CD4-positive, CD25-positive, alpha-beta regulatory T cell (primary cell): ENCODE results near the gene FAM13A. TPM values are rescaled to one million over a fixed set of nuclear protein-coding genes. Genes with fewer than 3 reads are reported as not detected.
A peak's percentile ranks its signal among the peaks of the same experiment; 100 is the strongest.

ENCODE experiments used
- ATAC-seq, 2 donors: fragments of 150-1000 bp; cut with Tn5 transposase; one replicate each; pipeline ENCODE4 v1.10.0; 2021; ENCODE audit warnings: low read depth in 2 of 2, moderate number of reproducible peaks in 2 of 2, moderate library complexity in 1 of 2
- DNase-seq, 3 donors: peaks; one replicate each; pipeline versions ENCODE4 v3.0.0 to v3.0.0-alpha.2; 2012 to 2022; ENCODE audit warnings: mixed read lengths in 1 of 3
- H3K27ac ChIP-seq: one replicate; pipeline ENCODE4 v1.7.0; 2013; ENCODE audit warnings: mild to moderate bottlenecking, low read length; ENCODE audit not compliant: insufficient read depth, poor library complexity, severe bottlenecking
- H3K27me3 ChIP-seq: one replicate; pipeline ENCODE4 v1.7.0; 2013; ENCODE audit warnings: low read length; ENCODE audit not compliant: control insufficient read depth, insufficient read depth
- H3K36me3 ChIP-seq: one replicate; pipeline ENCODE4 v1.7.0; 2013; ENCODE audit warnings: mild to moderate bottlenecking, low read length, moderate library complexity; ENCODE audit not compliant: control insufficient read depth, insufficient read depth
- H3K4me1 ChIP-seq: 2 replicates; pipeline ENCODE4 v1.7.0; 2013; ENCODE audit warnings: mild to moderate bottlenecking, low read length; ENCODE audit not compliant: insufficient read depth, control insufficient read depth, poor library complexity, severe bottlenecking
- H3K4me3 ChIP-seq: one replicate; pipeline ENCODE4 v1.7.0; 2013; ENCODE audit warnings: low read depth, mild to moderate bottlenecking, low read length, moderate library complexity
- H3K9me3 ChIP-seq, 2 experiments: 1 replicate in 1 of 2; 2 replicates in 1 of 2; pipeline ENCODE4 v1.7.0; 2013; ENCODE audit warnings: low read length in 2 of 2, mild to moderate bottlenecking in 1 of 2, moderate library complexity in 1 of 2; ENCODE audit not compliant: control insufficient read depth in 2 of 2
- H3K27ac Mint-ChIP-seq, 3 donors: one replicate each; pipeline ENCODE4 v1.8.0; 2020 to 2022; ENCODE audit warnings: mild to moderate bottlenecking in 3 of 3, mixed read lengths in 3 of 3, moderate library complexity in 2 of 3
- H3K27me3 Mint-ChIP-seq: one replicate; pipeline ENCODE4 v1.8.0; 2022; ENCODE audit warnings: mild to moderate bottlenecking, mixed read lengths
- H3K36me3 Mint-ChIP-seq: one replicate; pipeline ENCODE4 v1.8.0; 2020; ENCODE audit warnings: mixed read lengths
- H3K4me1 Mint-ChIP-seq, 4 donors: one replicate each; pipeline ENCODE4 v1.8.0; 2020 to 2022; ENCODE audit warnings: mixed read lengths in 4 of 4, mild to moderate bottlenecking in 1 of 4
- H3K4me3 Mint-ChIP-seq, 4 donors: one replicate each; pipeline ENCODE4 v1.8.0; 2020 to 2022; ENCODE audit warnings: mild to moderate bottlenecking in 4 of 4, mixed read lengths in 4 of 4, moderate library complexity in 3 of 4
- H3K9me3 Mint-ChIP-seq, 7 donors: one replicate each; pipeline ENCODE4 v1.8.0; 2020 to 2022; ENCODE audit warnings: mixed read lengths in 7 of 7, mild to moderate bottlenecking in 3 of 7, moderate library complexity in 2 of 7
- polyA plus RNA-seq, 4 donors: library from polyadenylated mRNA; unstranded; fragments of 300-500 nt; fragmentation: Illumina TruSeq; gene quantifications; one replicate each; pipeline ENCODE4 v1.2.3, GENCODE V29; 2021
- total RNA-seq: library from RNA; stranded (reverse); gene quantifications from one replicate; pipeline ENCODE4 v1.2.3, GENCODE V29; 2022

FAM13A gene
- total and polyA plus RNA-seq, 5 donors from 2014 or later = 7.8 to 38.4 (median 11.1) TPM

DNA sequence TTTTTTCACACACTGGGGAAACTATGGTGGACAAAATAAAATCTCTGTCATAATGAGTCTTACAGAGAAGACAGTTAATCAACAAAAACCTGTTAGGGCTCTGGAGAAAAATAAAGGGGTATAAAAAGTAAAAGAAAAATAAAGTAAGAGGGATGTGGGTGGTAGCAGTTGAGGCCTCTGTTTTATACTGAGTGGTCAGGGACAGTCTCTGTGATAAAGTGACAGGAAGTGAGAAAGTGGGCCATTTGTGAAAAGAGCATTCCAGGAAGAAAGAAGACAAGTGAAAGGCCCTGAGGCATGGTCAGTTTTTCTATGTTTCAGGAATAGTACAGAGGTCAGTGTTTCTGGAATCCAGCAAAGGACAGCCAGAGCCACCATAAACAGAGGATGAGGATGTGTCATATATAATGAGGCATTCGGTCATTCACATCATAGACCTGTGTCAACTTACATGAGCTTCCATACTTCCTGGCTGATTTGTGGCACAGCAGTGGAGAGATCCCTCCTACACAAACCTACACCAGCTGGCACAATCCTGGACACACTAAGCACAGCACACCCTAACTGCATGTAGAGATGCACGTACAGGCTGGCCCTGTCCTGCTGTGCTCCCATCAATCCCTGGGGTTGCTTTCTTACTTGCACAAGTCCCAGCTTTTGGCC lies 295.0 kb downstream of the FAM13A start:
- Histone ChIP-seq H3K4me1 (no peaks in the 10 kb centered on the region), H3K27ac (no peak overlapping the region), H3K9me3 (no peaks in the 10 kb centered on the region), H3K27me3 (no peaks in the 10 kb centered on the region), H3K36me3 (peaks cover 15% of the 10 kb centered on the region), H3K4me3 (no peak overlapping the region)
- DNase-seq (no peak), ATAC-seq (no peak)
- Mint-ChIP-seq H3K36me3 (peaks cover 24% of the 10 kb centered on the region), H3K4me1 (peaks cover 0 to 12% (median 2%) of the 10 kb centered on the region in 4 donors), H3K9me3 (peaks cover 0 to 2% (median 0%) of the 10 kb centered on the region in 7 donors), H3K4me3 (no peak overlapping the region), H3K27ac (peak overlapping the region in 1 of 3 donors; percentile 81), H3K27me3 (peaks cover 5% of the 10 kb centered on the region)

DNA sequence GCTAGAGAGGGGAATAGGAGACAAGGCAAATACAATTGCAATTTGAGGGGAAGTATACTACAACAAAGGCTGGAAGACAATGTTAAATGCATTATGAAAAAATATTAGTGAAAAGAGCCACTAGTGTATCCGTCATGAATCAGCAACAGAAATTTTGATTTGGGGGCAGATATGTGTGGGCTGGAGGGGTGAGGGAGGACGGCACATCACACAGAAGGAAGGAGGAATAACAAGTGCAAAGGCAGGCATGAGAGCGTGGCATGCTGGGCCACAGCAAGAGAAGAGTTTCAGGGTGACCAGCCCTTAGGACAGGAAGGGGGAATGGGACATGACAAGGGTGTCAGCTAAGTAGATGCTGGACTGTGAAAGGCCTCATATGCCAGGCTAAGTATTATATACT lies 295.6 kb downstream of the FAM13A start:
- peaks cover 0 to 12% (median 2%) of the 10 kb centered on the region in 4 donors for H3K4me1 Mint-ChIP-seq
- Histone ChIP-seq H3K9me3 (no peaks in the 10 kb centered on the region), H3K4me3 (no peak overlapping the region), H3K36me3 (peaks cover 15% of the 10 kb centered on the region), H3K27ac (no peak overlapping the region), H3K4me1 (no peaks in the 10 kb centered on the region), H3K27me3 (no peaks in the 10 kb centered on the region)
- H3K36me3 Mint-ChIP-seq = peaks cover 21% of the 10 kb centered on the region
- peak overlapping the region in 1 of 3 donors; percentile 91 for H3K27ac Mint-ChIP-seq
- H3K9me3 Mint-ChIP-seq = peaks cover 0 to 2% (median 0%) of the 10 kb centered on the region in 7 donors
- no peak overlapping the region for H3K4me3 Mint-ChIP-seq
- DNase-seq = no peak
- no peak for ATAC-seq
- peaks cover 5% of the 10 kb centered on the region for H3K27me3 Mint-ChIP-seq

DNA sequence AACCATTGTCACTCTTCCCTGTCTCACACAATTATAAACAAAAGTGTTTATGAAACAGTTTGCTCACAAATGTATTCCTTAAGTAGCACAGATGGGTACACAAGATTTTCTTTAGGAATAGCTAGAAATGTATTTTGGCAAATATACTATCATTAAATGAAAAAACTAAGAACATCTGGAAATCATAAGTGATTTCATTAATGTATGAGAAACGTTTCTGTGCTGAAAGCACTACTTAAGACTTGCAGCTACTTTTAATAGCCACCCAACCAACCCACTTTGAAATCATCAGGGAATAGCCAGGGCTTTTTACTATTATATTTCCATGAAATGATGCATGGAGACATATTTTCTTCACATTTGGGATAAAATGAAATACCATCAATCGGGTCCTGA lies 297.1 kb downstream of the FAM13A start:
- no peak for DNase-seq
- Mint-ChIP-seq H3K36me3 (peaks cover 20% of the 10 kb centered on the region), H3K4me1 (peaks cover 0 to 15% (median 2%) of the 10 kb centered on the region in 4 donors), H3K4me3 (no peak overlapping the region), H3K27ac (no peak overlapping the region), H3K9me3 (no peaks in the 10 kb centered on the region), H3K27me3 (peaks cover 5% of the 10 kb centered on the region)
- H3K36me3 ChIP-seq = peaks cover 15% of the 10 kb centered on the region
- no peaks in the 10 kb centered on the region for H3K27me3 ChIP-seq
- no peaks in the 10 kb centered on the region for H3K9me3 ChIP-seq
- no peak overlapping the region for H3K4me3 ChIP-seq
- H3K4me1 ChIP-seq = no peaks in the 10 kb centered on the region
- ATAC-seq = no peak
- no peak overlapping the region for H3K27ac ChIP-seq

DNA sequence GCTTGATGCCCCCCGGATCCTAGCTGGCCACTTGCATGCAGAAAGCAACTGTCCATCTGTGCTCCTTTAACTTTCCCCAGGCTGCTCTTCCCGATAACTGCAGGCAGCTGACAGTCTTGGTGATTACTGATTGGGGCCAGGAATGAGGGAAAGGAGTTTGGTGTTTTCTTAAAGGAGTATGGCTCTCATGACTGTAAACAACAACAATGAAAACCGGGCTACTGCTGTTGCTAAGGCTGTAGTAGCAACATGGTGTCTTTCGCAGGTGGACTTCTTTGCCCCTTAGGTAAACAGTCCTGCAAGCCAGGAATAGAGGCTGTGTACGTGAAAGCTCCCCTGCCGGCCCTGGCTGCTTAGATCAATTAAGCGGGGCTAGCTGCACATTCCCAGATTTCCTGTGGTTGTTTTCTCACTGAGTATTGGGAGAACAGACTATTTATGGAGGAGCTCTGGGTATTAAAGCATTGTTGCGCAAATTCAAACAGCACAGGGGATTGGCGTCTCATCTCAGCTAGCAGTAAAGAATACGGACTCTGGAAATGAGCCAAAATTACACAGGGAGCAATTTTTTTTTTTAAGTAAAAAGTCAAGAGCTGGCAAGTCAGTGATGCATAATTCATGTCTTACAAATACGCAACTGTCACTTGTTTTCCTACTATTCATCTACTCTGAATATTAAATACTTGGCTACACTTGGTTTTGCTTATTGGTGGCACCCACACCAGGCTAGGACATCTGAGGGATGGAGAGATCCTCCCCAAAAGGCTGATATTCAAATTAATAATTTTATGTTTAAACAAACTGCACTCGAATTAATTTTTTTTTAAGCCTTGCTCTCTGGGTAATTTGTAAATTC lies 297.7 kb downstream of the FAM13A start:
- H3K27me3 Mint-ChIP-seq = peaks cover 5% of the 10 kb centered on the region
- Histone ChIP-seq H3K36me3 (peaks cover 15% of the 10 kb centered on the region), H3K27ac (no peak overlapping the region), H3K4me3 (no peak overlapping the region), H3K9me3 (no peaks in the 10 kb centered on the region), H3K27me3 (no peaks in the 10 kb centered on the region), H3K4me1 (no peaks in the 10 kb centered on the region)
- no peak overlapping the region for H3K4me3 Mint-ChIP-seq
- peaks cover 20% of the 10 kb centered on the region for H3K36me3 Mint-ChIP-seq
- peaks cover 0 to 17% (median 2%) of the 10 kb centered on the region in 4 donors for H3K4me1 Mint-ChIP-seq
- no peak overlapping the region for H3K27ac Mint-ChIP-seq
- ATAC-seq = no peak
- H3K9me3 Mint-ChIP-seq = no peaks in the 10 kb centered on the region
- DNase-seq = no peak

DNA sequence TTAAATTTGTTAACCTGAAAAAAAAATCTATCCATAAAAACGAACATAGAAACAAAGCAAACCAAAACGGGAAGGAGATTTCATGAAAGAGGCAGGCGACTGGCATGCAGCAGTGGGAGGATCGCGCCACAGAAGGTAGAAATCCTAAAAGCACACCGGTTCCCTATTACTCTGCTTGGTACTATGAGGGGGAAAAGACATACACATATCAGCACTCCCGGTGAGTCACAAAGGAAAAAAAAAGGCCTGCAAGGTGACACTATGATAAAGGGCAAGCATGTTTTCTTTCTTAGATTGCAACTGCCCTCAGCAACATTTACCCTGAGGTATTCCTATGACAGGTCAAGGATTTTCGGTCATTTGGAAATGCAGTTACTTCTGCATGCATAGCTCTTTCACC lies 298.7 kb downstream of the FAM13A start:
- Histone ChIP-seq H3K9me3 (no peaks in the 10 kb centered on the region), H3K4me1 (no peaks in the 10 kb centered on the region), H3K36me3 (peaks cover 15% of the 10 kb centered on the region), H3K27me3 (no peaks in the 10 kb centered on the region), H3K27ac (no peak overlapping the region), H3K4me3 (no peak overlapping the region)
- Mint-ChIP-seq H3K9me3 (no peaks in the 10 kb centered on the region), H3K36me3 (peaks cover 20% of the 10 kb centered on the region), H3K4me3 (no peak overlapping the region), H3K27me3 (peaks cover 1% of the 10 kb centered on the region), H3K4me1 (peaks cover 0 to 11% (median 1%) of the 10 kb centered on the region in 4 donors), H3K27ac (no peak overlapping the region)
- DNase-seq (no peak), ATAC-seq (no peak)

DNA sequence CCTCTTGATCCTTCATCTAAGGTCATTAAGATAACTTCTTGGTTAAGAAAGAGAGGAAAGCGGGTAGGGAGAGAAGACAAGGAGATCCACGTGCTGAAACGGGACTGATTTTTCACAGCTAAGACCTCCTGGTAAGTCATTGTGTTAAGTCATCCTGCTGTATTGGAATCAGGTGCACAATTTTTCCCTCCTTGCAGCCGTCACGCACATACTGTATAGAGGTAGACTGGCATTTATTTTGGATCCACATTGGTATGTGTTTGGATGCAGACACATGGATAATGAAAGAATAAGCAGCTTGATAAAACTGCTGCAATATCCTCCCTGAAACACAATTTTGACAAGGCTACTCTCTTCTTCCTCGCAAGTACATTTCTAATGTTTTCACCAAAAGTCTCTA lies 299.2 kb downstream of the FAM13A start:
- Mint-ChIP-seq H3K4me3 (no peak overlapping the region), H3K4me1 (peaks cover 0 to 9% (median 0%) of the 10 kb centered on the region in 4 donors), H3K27me3 (no peaks in the 10 kb centered on the region), H3K9me3 (no peaks in the 10 kb centered on the region), H3K27ac (no peak overlapping the region), H3K36me3 (peaks cover 20% of the 10 kb centered on the region)
- no peak overlapping the region for H3K4me3 ChIP-seq
- no peaks in the 10 kb centered on the region for H3K27me3 ChIP-seq
- no peaks in the 10 kb centered on the region for H3K9me3 ChIP-seq
- no peak for DNase-seq
- no peaks in the 10 kb centered on the region for H3K4me1 ChIP-seq
- H3K27ac ChIP-seq = no peak overlapping the region
- ATAC-seq = no peak
- peaks cover 15% of the 10 kb centered on the region for H3K36me3 ChIP-seq

DNA sequence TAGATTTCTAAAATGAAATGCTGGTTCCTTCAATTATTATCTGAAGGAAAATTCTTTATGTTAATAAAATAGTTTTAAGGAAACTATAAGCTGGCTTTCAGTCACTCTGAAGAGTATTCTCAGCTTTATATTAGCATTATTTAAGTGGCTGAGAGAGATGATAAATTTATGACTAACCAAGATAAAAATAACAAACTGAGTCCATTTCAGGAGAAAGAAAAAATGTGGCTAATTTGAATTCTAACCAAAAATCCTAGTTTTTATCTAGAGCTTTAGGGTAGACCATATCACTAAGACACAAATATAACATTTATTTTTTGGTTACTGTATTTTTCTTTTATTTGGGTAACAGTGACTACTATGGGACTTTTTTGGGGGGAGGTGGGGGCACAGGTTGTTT lies 299.9 kb downstream of the FAM13A start:
- Histone ChIP-seq H3K27ac (no peak overlapping the region), H3K27me3 (no peaks in the 10 kb centered on the region), H3K4me1 (no peaks in the 10 kb centered on the region), H3K4me3 (no peak overlapping the region), H3K36me3 (peaks cover 11% of the 10 kb centered on the region), H3K9me3 (no peaks in the 10 kb centered on the region)
- DNase-seq (no peak), ATAC-seq (no peak)
- Mint-ChIP-seq H3K27me3 (no peaks in the 10 kb centered on the region), H3K4me1 (peaks cover 0 to 9% (median 0%) of the 10 kb centered on the region in 4 donors), H3K9me3 (no peaks in the 10 kb centered on the region), H3K36me3 (peaks cover 20% of the 10 kb centered on the region), H3K27ac (no peak overlapping the region), H3K4me3 (no peak overlapping the region)
